Activated CD4-positive, alpha-beta T cell treated with anti-CD3 and anti-CD28 coated beads for 4 hours (primary cell): ENCODE measurements around the gene DPYSL5.

Source experiments
- DNase-seq, 2 donors: peaks; one replicate each; pipeline ENCODE4 v3.0.0-alpha.2; 2020

DPYSL5 gene

GRCh38 chr2:26997394-26997793, 149.5 kb downstream of the DPYSL5 start:
- no peak for DNase-seq

GRCh38 chr2:26998323-26998722, 150.4 kb downstream of the DPYSL5 start:
- no peak for DNase-seq
